Activated CD4-positive, CD25-positive, alpha-beta regulatory T cell treated with anti-CD3 and anti-CD28 coated beads, Interleukin-2, amount 50 U/mL, for 16 hours (primary cell): ENCODE results near the gene ID1.
"Not testable (repeated sequence)": the region's sequence is repeated elsewhere in the genome, so short reads cannot be mapped to it uniquely, and the experiment has no call there.

Experiments
- DNase-seq: peaks from one replicate; pipeline ENCODE4 v3.0.0-alpha.2; 2020; ENCODE audit warnings: low read depth, low spot score

The ID1 gene

GRCh38 chr20:31573555-31574321 lies 31.4 kb upstream of the ID1 start:
- no peak for DNase-seq

GRCh38 chr20:31574986-31575385 lies 30.1 kb upstream of the ID1 start:
- not testable (repeated sequence) for DNase-seq

- no peak for DNase-seq
Measured at GRCh38 chr20:31576751-31577150, 28.3 kb upstream of the ID1 start.

GRCh38 chr20:31577194-31577593 lies 27.9 kb upstream of the ID1 start:
- DNase-seq = no peak

- no peak for DNase-seq
Measured at GRCh38 chr20:31578448-31579138, 26.5 kb upstream of the ID1 start.

GRCh38 chr20:31579245-31579644 lies 25.8 kb upstream of the ID1 start:
- DNase-seq = no peak

GRCh38 chr20:31579941-31580651 lies 25.0 kb upstream of the ID1 start:
- not testable (repeated sequence) for DNase-seq

- no peak for DNase-seq
Measured at GRCh38 chr20:31580706-31581105, 24.4 kb upstream of the ID1 start.

GRCh38 chr20:31581391-31581790 lies 23.7 kb upstream of the ID1 start:
- no peak for DNase-seq

- no peak for DNase-seq
Measured at GRCh38 chr20:31587545-31588389, 17.3 kb upstream of the ID1 start.

GRCh38 chr20:31590717-31591225 lies 14.3 kb upstream of the ID1 start:
- no peak for DNase-seq

GRCh38 chr20:31593221-31594001 lies 11.7 kb upstream of the ID1 start:
- DNase-seq = no peak

- DNase-seq = no peak
Measured at GRCh38 chr20:31594002-31594557, 11.0 kb upstream of the ID1 start.

GRCh38 chr20:31594558-31595379 lies 10.3 kb upstream of the ID1 start:
- no peak for DNase-seq

GRCh38 chr20:31595380-31595653 lies 9.8 kb upstream of the ID1 start:
- no peak for DNase-seq

GRCh38 chr20:31595654-31596411 lies 9.3 kb upstream of the ID1 start:
- DNase-seq = no peak

- not testable (repeated sequence) for DNase-seq
Measured at GRCh38 chr20:31596412-31596715, 8.7 kb upstream of the ID1 start.

- no peak for DNase-seq
Measured at GRCh38 chr20:31596831-31597480, 8.1 kb upstream of the ID1 start.

- DNase-seq = no peak
Measured at GRCh38 chr20:31597481-31597855, 7.6 kb upstream of the ID1 start.
